Mesothelial cell of epicardium (in vitro differentiated cells): ENCODE results near the gene MIER3. TPM values are rescaled to one million over a fixed set of nuclear protein-coding genes. Genes with fewer than 3 reads are reported as not detected.

Experiments used
- DNase-seq, 2 experiments: peaks; one replicate each; pipeline ENCODE4 v3.0.0; 2021; ENCODE audit warnings: low spot score in 2 of 2; ENCODE audit not compliant: unreplicated experiment in 2 of 2
- H3K27ac Mint-ChIP-seq: 2 replicates; pipeline ENCODE4 v1.8.0; 2021; ENCODE audit warnings: mixed read lengths
- H3K27me3 Mint-ChIP-seq: 2 replicates; pipeline ENCODE4 v1.8.0; 2021; ENCODE audit warnings: low read depth, mixed read lengths
- H3K36me3 Mint-ChIP-seq: 2 replicates; pipeline ENCODE4 v1.8.0; 2021; ENCODE audit warnings: mixed read lengths
- H3K4me1 Mint-ChIP-seq: 2 replicates; pipeline ENCODE4 v1.8.0; 2021; ENCODE audit warnings: mixed read lengths
- H3K4me3 Mint-ChIP-seq: 2 replicates; pipeline ENCODE4 v1.8.0; 2021; ENCODE audit warnings: mild to moderate bottlenecking, moderate library complexity, mixed read lengths
- H3K9me3 Mint-ChIP-seq: 2 replicates; pipeline ENCODE4 v1.8.0; 2021; ENCODE audit warnings: mixed read lengths
- CTCF ChIP-seq: fragments of 200-600 bp; sonication (generic); IDR thresholded peaks from one replicate; pipeline ENCODE4 v1.5.0; 2021; ENCODE audit warnings: antibody characterized with exemption; ENCODE audit not compliant: unreplicated experiment
- total RNA-seq: library from RNA; stranded (reverse); gene quantifications from 3 replicates; pipeline ENCODE4 v1.2.1, GENCODE V29; 2021

MIER3 gene
- total RNA-seq, 1 donor from 2014 or later, result 40.8 TPM

GRCh38 chr5:56947052-56947451, 4.9 kb downstream of the MIER3 start:
- Mint-ChIP-seq H3K4me1 (peaks cover 16% of the 10 kb centered on the region), H3K36me3 (peaks cover 27% of the 10 kb centered on the region), H3K27ac (no peak overlapping the region), H3K27me3 (no peaks in the 10 kb centered on the region), H3K4me3 (no peak overlapping the region), H3K9me3 (no peaks in the 10 kb centered on the region)
- TF ChIP-seq CTCF, result no peak
- no peak for DNase-seq

GRCh38 chr5:56941981-56942380, 9.9 kb downstream of the MIER3 start:
- TF ChIP-seq CTCF, result no peak
- Mint-ChIP-seq H3K9me3 (no peaks in the 10 kb centered on the region), H3K36me3 (peaks cover 53% of the 10 kb centered on the region), H3K27ac (no peak overlapping the region), H3K4me3 (no peak overlapping the region), H3K4me1 (no peaks in the 10 kb centered on the region), H3K27me3 (no peaks in the 10 kb centered on the region)
- no peak for DNase-seq

- no peak for DNase-seq
- Mint-ChIP-seq H3K4me1 (no peaks in the 10 kb centered on the region), H3K27ac (no peak overlapping the region), H3K36me3 (peaks cover 54% of the 10 kb centered on the region), H3K9me3 (no peaks in the 10 kb centered on the region), H3K4me3 (no peak overlapping the region), H3K27me3 (no peaks in the 10 kb centered on the region)
- TF ChIP-seq CTCF, result no peak
Observed at GRCh38 chr5:56938858-56939257, 13.1 kb downstream of the MIER3 start.

- no peak overlapping the region for H3K27ac Mint-ChIP-seq
- no peaks in the 10 kb centered on the region for H3K4me1 Mint-ChIP-seq
- H3K36me3 Mint-ChIP-seq, result peaks cover 40% of the 10 kb centered on the region
- no peak for DNase-seq
- no peak overlapping the region for H3K4me3 Mint-ChIP-seq
- TF ChIP-seq CTCF, result no peak
- no peaks in the 10 kb centered on the region for H3K27me3 Mint-ChIP-seq
- H3K9me3 Mint-ChIP-seq, result no peaks in the 10 kb centered on the region
Observed at GRCh38 chr5:56934325-56934724, 17.6 kb downstream of the MIER3 start.

- Mint-ChIP-seq H3K27me3 (no peaks in the 10 kb centered on the region), H3K4me1 (peaks cover 4% of the 10 kb centered on the region), H3K4me3 (no peak overlapping the region), H3K36me3 (peaks cover 55% of the 10 kb centered on the region), H3K9me3 (peaks cover 16% of the 10 kb centered on the region), H3K27ac (no peak overlapping the region)
- no peak for DNase-seq
- TF ChIP-seq CTCF, result no peak
Observed at GRCh38 chr5:56922922-56923321, 29.0 kb downstream of the MIER3 start.
